ENCODE data around the gene TMEM151B. TPM values are rescaled to one million over a fixed set of nuclear protein-coding genes. Genes with fewer than 3 reads are reported as not detected.

The TMEM151B gene
- total and polyA plus RNA-seq, 2 of the 13 experiments (the other 11 are each of a cell fraction or from before 2014, with no cell fraction given): not detected

DNA sequence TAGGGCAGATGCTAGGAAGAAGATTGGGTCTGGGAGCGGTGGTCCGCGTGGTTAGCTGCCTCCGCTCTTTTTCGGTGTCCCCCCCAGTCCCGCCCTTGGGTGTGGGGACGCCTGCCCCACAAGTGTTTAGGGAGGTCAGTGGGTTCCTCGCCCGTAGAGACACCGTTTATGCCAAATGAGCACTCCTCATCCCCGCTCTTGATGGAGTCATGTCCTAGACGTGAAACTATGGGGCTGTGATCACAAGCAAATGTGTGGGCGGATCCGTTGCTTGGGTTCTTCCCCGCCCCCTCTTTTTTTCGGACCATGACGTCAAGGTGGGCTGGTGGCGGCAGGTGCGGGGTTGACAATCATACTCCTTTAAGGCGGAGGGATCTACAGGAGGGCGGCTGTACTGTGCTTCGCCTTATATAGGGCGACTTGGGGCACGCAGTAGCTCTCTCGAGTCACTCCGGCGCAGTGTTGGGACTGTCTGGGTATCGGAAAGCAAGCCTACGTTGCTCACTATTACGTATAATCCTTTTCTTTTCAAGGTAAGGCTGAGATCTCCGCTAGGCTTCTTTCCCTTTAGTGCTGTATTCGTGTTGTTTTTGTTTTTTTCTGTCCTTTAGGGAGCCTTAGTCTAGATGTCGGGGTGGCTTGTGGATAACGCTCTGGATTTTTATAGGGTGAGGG lies 23.4 kb upstream of the TMEM151B start, which contains the start of gene HSP90AB1 (continued):
- TF ChIP-seq, protein P1, sequence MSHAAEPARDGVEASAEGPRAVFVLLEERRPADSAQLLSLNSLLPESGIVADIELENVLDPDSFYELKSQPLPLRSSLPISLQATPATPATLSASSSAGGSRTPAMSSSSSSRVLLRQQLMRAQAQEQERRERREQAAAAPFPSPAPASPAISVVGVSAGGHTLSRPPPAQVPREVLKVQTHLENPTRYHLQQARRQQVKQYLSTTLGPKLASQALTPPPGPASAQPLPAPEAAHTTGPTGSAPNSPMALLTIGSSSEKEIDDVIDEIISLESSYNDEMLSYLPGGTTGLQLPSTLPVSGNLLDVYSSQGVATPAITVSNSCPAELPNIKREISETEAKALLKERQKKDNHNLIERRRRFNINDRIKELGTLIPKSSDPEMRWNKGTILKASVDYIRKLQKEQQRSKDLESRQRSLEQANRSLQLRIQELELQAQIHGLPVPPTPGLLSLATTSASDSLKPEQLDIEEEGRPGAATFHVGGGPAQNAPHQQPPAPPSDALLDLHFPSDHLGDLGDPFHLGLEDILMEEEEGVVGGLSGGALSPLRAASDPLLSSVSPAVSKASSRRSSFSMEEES (CRISPR knock-in tag; IDR thresholded peaks at IDR 0.05): no peak; the same call in 1 of the 2 replicates
- TF ChIP-seq ZNF180 (CRISPR knock-in tag; IDR thresholded peaks at IDR 0.05; ENCODE audit: borderline replicate concordance, low read depth): no peak
- peak; percentile 27; the same call in 1 of the 2 replicates for TF ChIP-seq SMAD9 (CRISPR knock-in tag; IDR thresholded peaks at IDR 0.05)
- TF ChIP-seq, protein P2, sequence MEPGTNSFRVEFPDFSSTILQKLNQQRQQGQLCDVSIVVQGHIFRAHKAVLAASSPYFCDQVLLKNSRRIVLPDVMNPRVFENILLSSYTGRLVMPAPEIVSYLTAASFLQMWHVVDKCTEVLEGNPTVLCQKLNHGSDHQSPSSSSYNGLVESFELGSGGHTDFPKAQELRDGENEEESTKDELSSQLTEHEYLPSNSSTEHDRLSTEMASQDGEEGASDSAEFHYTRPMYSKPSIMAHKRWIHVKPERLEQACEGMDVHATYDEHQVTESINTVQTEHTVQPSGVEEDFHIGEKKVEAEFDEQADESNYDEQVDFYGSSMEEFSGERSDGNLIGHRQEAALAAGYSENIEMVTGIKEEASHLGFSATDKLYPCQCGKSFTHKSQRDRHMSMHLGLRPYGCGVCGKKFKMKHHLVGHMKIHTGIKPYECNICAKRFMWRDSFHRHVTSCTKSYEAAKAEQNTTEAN (CRISPR knock-in tag; conservative IDR thresholded peaks at IDR 0.05): peak; percentile 73; the same call in 1 of the 2 replicates
- TF ChIP-seq, protein P3, sequence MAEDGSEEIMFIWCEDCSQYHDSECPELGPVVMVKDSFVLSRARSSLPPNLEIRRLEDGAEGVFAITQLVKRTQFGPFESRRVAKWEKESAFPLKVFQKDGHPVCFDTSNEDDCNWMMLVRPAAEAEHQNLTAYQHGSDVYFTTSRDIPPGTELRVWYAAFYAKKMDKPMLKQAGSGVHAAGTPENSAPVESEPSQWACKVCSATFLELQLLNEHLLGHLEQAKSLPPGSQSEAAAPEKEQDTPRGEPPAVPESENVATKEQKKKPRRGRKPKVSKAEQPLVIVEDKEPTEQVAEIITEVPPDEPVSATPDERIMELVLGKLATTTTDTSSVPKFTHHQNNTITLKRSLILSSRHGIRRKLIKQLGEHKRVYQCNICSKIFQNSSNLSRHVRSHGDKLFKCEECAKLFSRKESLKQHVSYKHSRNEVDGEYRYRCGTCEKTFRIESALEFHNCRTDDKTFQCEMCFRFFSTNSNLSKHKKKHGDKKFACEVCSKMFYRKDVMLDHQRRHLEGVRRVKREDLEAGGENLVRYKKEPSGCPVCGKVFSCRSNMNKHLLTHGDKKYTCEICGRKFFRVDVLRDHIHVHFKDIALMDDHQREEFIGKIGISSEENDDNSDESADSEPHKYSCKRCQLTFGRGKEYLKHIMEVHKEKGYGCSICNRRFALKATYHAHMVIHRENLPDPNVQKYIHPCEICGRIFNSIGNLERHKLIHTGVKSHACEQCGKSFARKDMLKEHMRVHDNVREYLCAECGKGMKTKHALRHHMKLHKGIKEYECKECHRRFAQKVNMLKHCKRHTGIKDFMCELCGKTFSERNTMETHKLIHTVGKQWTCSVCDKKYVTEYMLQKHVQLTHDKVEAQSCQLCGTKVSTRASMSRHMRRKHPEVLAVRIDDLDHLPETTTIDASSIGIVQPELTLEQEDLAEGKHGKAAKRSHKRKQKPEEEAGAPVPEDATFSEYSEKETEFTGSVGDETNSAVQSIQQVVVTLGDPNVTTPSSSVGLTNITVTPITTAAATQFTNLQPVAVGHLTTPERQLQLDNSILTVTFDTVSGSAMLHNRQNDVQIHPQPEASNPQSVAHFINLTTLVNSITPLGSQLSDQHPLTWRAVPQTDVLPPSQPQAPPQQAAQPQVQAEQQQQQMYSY (CRISPR knock-in tag; IDR thresholded peaks at IDR 0.05): no peak
- peak; percentile 54 for TF ChIP-seq U2AF1 (optimal IDR thresholded peaks at IDR 0.05; ENCODE audit: low read depth, low read length)
- 0 out of 2 replicates have a peak, but pooled peaks have one; percentile 84 for TF ChIP-seq ATRX (CRISPR knock-in tag; IDR thresholded peaks at IDR 0.05; ENCODE audit: borderline replicate concordance)
- peak; percentile 89 for TF ChIP-seq MEIS2 (CRISPR knock-in tag; IDR thresholded peaks at IDR 0.05)
- 0 out of 2 replicates have a peak, but pooled peaks have one; percentile 60 for TF ChIP-seq ZFP41 (CRISPR knock-in tag; IDR thresholded peaks at IDR 0.05; ENCODE audit: borderline replicate concordance)
- TF ChIP-seq HOXD1 (CRISPR knock-in tag; IDR thresholded peaks at IDR 0.05): peak; percentile 96
- peak; percentile 37 to 65; a peak in 3 of 4 replicates for TF ChIP-seq EP300 (IDR thresholded peaks at IDR 0.05; ENCODE audit: low read depth in 2 of 2, low read length in 2 of 2)
- TF ChIP-seq EP300 (CRISPR knock-in tag; IDR thresholded peaks at IDR 0.05; ENCODE audit: borderline replicate concordance): no peak; the same call in 1 of the 2 replicates
- peak; percentile 73 for TF ChIP-seq ZNF703 (CRISPR knock-in tag; IDR thresholded peaks at IDR 0.05; ENCODE audit: borderline replicate concordance)
- TF ChIP-seq SIX1 (CRISPR knock-in tag; IDR thresholded peaks at IDR 0.05; ENCODE audit: borderline replicate concordance): peak; percentile 22; the same call in 1 of the 2 replicates
- TF ChIP-seq, protein P4, sequence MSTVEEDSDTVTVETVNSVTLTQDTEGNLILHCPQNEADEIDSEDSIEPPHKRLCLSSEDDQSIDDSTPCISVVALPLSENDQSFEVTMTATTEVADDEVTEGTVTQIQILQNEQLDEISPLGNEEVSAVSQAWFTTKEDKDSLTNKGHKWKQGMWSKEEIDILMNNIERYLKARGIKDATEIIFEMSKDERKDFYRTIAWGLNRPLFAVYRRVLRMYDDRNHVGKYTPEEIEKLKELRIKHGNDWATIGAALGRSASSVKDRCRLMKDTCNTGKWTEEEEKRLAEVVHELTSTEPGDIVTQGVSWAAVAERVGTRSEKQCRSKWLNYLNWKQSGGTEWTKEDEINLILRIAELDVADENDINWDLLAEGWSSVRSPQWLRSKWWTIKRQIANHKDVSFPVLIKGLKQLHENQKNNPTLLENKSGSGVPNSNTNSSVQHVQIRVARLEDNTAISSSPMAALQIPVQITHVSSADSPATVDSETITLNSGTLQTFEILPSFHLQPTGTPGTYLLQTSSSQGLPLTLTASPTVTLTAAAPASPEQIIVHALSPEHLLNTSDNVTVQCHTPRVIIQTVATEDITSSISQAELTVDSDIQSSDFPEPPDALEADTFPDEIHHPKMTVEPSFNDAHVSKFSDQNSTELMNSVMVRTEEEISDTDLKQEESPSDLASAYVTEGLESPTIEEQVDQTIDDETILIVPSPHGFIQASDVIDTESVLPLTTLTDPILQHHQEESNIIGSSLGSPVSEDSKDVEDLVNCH (CRISPR knock-in tag; IDR thresholded peaks at IDR 0.05): peak; percentile 93; the same call in 1 of the 2 replicates
- no peak; the same call in 1 of the 2 replicates for TF ChIP-seq NR2C2 (CRISPR knock-in tag; IDR thresholded peaks at IDR 0.05; ENCODE audit: borderline replicate concordance)
- 0 out of 2 replicates have a peak, but pooled peaks have one; percentile 21 for TF ChIP-seq ATF7-NPFF (CRISPR knock-in tag; IDR thresholded peaks at IDR 0.05; ENCODE audit: low read depth)
- peak; percentile 95 for TF ChIP-seq SIN3A (IDR thresholded peaks at IDR 0.05; ENCODE audit: borderline replicate concordance, low read depth, low read length)
- TF ChIP-seq HOXA3 (CRISPR knock-in tag; IDR thresholded peaks at IDR 0.05): peak; percentile 86
- TF ChIP-seq SALL1 (CRISPR knock-in tag; IDR thresholded peaks at IDR 0.05): peak; percentile 70

All from HepG2 (cell line).